ENCODE measurements around the gene ENHO.

DNA sequence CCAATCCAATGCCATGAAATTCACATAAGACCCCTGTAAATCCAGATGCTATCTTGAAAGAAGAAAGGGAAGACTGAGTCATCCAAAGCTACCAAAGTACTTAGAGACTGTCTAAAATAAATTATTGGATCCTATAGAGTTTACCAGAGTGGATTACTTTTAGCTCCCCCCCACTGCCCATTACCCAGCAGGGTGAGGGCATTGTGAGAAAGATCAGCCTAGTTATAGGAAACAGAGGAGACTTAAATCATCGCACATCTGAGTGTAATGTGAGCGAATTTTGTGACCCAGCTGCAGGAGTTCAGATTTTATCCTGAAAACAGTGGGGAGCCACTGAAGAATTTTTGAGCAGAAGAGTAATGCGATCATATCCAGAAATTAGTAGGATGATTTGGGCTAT, 1.6 kb upstream of the ENHO start:
- TF ChIP-seq EZH2 (IDR thresholded peaks at IDR 0.05; ENCODE audit: insufficient read depth, poor library complexity, severe bottlenecking) (no peak), EZH2phosphoT487 (IDR thresholded peaks at IDR 0.05; ENCODE audit: insufficient read depth, low read depth) (no peak)

All from GM23248 (cell line).